KOPT-K1 (cell line): Measurements from ENCODE around the gene BIRC6.
"Not testable (repeated sequence)": the region's sequence is repeated elsewhere in the genome, so short reads cannot be mapped to it uniquely, and the experiment has no call there.

ENCODE experiments used
- H3K27ac ChIP-seq: fragments of 200-600 bp; sonication (generic); 2 replicates; pipeline ENCODE4 v1.5.1; 2016; ENCODE audit warnings: antibody characterized with exemption, mild to moderate bottlenecking, low read depth, low read length; ENCODE audit not compliant: poor library complexity, severe bottlenecking
- H3K36me3 ChIP-seq: fragments of 200-600 bp; sonication (generic); 2 replicates; pipeline ENCODE4 v1.5.1; 2017; ENCODE audit warnings: antibody characterized with exemption, mild to moderate bottlenecking, low read length, moderate library complexity; ENCODE audit not compliant: insufficient read depth
- H3K9me3 ChIP-seq: fragments of 200-600 bp; sonication (generic); 2 replicates; pipeline ENCODE4 v1.5.1; 2017; ENCODE audit warnings: antibody characterized with exemption, low read length, mild to moderate bottlenecking; ENCODE audit not compliant: insufficient read depth, poor library complexity, severe bottlenecking

Gene BIRC6, protein sequence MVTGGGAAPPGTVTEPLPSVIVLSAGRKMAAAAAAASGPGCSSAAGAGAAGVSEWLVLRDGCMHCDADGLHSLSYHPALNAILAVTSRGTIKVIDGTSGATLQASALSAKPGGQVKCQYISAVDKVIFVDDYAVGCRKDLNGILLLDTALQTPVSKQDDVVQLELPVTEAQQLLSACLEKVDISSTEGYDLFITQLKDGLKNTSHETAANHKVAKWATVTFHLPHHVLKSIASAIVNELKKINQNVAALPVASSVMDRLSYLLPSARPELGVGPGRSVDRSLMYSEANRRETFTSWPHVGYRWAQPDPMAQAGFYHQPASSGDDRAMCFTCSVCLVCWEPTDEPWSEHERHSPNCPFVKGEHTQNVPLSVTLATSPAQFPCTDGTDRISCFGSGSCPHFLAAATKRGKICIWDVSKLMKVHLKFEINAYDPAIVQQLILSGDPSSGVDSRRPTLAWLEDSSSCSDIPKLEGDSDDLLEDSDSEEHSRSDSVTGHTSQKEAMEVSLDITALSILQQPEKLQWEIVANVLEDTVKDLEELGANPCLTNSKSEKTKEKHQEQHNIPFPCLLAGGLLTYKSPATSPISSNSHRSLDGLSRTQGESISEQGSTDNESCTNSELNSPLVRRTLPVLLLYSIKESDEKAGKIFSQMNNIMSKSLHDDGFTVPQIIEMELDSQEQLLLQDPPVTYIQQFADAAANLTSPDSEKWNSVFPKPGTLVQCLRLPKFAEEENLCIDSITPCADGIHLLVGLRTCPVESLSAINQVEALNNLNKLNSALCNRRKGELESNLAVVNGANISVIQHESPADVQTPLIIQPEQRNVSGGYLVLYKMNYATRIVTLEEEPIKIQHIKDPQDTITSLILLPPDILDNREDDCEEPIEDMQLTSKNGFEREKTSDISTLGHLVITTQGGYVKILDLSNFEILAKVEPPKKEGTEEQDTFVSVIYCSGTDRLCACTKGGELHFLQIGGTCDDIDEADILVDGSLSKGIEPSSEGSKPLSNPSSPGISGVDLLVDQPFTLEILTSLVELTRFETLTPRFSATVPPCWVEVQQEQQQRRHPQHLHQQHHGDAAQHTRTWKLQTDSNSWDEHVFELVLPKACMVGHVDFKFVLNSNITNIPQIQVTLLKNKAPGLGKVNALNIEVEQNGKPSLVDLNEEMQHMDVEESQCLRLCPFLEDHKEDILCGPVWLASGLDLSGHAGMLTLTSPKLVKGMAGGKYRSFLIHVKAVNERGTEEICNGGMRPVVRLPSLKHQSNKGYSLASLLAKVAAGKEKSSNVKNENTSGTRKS (N-terminal part only)

DNA sequence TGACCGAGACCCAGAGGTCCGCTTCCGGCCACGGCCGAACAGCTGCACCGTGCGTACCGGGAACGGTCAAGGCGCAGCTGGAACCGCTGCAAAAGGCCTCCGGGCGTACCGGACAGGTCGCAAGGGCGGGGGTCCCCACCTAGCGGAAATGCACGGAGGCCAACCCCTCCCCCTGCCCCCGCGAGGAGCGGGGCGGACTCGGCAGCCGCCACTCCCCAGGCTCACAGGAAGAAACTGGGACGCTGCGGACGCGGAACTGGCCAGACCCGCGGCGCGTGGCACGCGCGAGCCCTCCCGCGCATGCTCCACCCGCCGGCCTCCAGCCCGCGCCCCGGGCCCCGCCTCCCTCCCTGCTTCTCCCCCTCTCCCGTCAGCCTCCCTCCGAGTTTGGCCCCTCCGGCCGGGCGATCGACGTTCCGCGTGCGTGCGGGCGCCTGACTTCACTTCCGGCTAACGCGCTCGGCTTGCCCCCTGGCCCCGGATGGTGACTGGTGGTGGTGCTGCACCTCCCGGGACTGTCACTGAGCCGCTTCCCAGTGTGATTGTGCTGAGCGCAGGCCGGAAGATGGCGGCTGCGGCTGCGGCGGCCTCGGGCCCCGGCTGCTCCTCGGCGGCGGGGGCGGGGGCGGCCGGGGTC is at the start of gene BIRC6:
TSS of gene BIRC6 (plus strand) at position 343 of the 637 bp plus-strand sequence. CDS start at position 482, 139 bp downstream.
- Histone ChIP-seq H3K27ac (peak within 1 kb of the TSS; percentile 91), H3K9me3 (no peaks in the 10 kb centered on the region)

DNA sequence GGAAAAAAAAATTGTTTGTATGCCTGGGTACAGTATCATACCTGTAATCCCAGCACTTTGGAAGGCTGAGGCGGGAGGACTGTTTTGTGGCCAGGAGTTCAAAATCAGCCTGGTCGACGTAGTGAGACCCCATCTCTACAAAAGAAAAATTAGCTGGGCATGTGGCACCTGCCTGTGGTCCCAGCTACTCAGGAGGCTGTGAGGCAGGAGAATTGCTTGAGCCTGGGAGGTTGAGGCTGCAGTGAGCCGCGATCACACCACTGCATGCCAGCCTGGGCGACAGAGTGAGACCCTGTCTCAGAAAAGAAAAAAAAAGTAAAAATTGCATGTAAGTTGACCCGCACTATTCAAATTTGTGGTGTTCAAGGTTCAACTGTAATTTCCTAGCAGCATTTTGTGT is 46.2 kb upstream of the BIRC6 start:
- H3K36me3 ChIP-seq, result peaks cover 42% of the 10 kb centered on the region
- no peaks in the 10 kb centered on the region for H3K9me3 ChIP-seq
- H3K27ac ChIP-seq, result no peak overlapping the region

More for the DNA sequence above, at the start of gene BIRC6:
- H3K36me3 ChIP-seq, result peaks cover 13% of the 10 kb centered on the region

DNA sequence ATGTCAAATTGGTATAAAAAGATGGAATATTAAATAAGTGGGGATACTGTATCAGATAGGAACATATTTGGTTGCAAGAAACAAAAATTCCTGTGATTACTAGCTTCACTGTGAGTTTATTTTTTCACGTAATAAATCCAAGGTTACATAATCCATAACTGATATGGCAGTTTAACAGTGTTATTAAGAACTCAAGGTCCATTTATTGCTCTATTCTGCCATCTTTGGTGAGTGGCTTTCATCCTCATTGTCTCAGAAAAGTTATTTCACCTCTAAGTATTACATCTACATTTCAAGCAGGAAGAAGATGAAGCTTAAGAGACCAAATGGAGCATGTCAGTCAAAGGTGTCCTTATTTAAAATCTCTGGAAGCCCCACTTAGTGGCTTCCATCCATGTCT is 41.9 kb upstream of the BIRC6 start:
- no peak overlapping the region for H3K27ac ChIP-seq

DNA sequence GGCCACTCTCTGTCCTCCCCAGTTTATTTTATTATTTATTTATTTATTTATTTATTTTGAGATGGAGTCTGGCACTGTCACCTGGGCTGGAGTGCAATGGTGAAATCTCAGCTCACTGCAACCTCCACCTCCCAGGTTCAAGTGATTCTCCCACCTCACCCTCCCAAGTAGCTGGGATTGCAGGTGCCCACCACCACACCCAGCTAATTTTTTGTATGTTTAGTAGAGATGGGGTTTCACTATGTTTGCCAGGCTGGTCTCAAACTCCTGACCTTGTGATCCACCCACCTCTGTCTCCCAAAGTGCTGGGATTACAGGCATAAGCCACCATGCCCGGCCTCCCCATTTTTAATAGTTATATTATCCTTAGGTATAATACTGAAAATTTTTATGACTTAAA is 28.1 kb upstream of the BIRC6 start:
- not testable (repeated sequence) for H3K27ac ChIP-seq, H3K36me3 ChIP-seq, H3K9me3 ChIP-seq

More for the DNA sequence above, 41.9 kb upstream of the BIRC6 start:
- H3K36me3 ChIP-seq, result peaks cover 18% of the 10 kb centered on the region
- no peaks in the 10 kb centered on the region for H3K9me3 ChIP-seq

DNA sequence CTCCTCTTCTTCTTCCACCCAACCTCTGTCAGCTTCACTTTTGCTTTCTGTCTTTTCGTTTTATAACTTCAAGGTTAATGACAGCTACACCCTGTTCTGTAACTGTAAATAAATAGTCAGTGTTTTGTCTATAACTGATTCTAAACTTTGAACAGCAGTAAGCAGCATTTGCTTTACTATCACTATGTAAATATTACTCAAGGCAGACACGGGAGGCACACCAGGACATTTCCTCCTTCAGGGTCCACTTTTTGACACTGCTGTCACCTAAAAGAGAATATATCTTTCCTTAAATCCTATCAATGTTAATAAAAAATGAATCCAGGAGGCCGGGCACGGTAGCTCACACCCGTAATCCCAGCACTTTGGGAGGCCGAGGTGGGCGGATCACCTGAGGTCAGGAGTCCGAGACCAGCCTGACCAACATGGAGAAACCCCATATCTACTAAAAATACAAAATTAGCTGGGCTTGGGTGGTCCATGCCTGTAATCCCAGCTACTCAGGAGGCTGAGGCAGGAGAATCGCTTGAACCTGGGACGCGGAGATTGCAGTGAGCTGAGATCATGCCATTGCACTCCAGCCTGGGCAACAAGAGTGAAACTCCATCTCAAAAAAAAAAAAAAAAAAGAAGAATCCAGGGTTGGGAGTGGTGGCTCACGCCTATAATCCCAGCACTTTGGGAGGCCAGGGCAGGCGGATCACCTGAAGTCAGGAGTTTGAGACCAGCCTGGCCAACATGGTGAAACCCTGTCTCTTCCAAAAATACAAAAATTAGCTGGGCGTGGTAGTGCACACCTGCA is 27.4 kb upstream of the BIRC6 start:
- H3K27ac ChIP-seq, H3K36me3 ChIP-seq, H3K9me3 ChIP-seq: not testable (repeated sequence)

DNA sequence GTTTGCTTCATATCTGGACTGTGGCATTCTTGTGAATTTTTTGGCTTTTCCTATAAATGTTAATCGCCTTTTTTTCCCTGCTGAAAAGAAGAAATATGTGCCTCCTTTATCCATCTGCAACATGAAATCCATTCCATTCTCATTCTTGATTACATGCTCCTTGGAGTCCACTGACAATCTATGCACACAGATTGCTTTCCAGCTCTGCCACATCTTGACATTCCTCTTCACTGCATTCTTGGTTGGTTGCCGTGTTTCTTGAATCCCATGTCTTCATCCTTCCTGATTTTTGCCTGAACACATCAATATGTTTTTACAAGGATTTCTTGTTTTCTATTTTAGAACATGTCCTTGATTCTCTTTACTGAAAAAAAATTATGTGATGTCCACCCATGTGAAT is 26.7 kb upstream of the BIRC6 start:
- no peak overlapping the region for H3K27ac ChIP-seq
- no peaks in the 10 kb centered on the region for H3K9me3 ChIP-seq
- no peaks in the 10 kb centered on the region for H3K36me3 ChIP-seq

DNA sequence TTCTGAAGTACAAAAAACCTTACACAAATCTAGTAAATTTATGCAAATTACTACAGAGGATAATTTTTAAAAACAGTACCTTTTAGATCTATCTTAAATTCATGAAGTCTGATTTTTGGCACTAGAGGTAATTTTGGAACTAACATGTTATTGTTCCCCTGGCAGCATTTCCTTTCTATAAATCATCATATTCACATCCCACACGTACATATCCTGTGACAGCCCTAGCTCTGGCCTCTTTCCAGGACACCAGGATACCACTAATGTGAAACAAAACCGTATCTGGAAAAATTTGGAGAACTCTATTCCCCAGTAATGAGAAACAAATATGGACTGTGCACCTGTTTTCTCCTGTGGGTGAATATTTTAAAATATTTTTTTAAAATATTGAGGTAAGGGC is 14.0 kb upstream of the BIRC6 start:
- H3K27ac ChIP-seq, result no peak overlapping the region
- no peaks in the 10 kb centered on the region for H3K9me3 ChIP-seq
- H3K36me3 ChIP-seq, result no peaks in the 10 kb centered on the region

DNA sequence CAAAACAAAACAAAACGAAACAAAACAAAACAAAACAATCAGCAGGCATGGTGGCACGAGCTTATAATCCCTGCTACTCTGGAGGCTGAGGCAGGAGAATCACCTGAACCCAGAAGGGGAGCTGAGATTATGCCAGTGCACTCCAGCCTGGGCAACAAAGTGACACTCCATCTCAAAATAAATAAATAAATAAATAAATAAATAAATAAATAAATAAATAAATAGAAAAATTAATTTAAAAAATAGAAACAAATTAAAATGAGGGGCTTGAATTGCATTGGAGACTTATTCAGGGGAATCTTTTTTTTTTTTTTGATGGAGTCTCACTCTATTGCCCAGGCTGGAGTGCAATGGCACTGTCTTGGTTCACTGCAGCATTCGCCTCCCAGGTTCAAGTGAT is 6.0 kb upstream of the BIRC6 start:
- H3K36me3 ChIP-seq, H3K9me3 ChIP-seq, H3K27ac ChIP-seq: not testable (repeated sequence)

DNA sequence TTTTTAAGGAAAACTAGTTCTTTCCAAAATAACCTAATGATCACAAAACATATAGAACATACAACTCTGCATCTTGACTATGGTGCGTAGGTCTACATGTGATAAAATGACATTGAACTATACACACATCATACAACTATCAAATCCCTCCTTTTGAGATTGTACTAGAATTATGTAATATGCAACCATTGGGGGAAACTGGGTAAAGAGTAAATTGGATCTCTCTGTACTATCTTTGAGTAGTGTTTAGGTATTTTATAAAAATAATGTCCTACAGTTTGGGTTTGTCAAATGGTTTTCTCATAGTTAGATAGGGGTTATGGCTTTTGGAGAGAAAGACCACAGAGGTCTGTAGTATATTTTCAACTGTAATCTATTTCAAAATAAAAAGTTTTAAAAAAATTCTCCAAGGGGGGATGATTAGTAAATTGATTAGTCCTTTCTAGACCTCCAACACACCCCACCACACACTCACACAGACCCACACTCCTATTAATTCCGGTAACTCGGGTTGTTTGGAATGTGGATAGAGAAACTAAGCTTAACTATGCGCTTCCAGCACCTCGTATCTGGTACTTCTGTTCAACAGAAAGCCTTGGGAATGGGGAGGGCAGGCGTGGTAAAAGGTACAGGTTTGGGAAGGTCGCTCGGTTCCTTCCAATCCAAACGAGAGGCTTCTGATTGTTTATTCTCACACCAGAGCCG is 695 bp upstream of the BIRC6 start:
- Histone ChIP-seq H3K9me3 (no peaks in the 10 kb centered on the region), H3K27ac (peak overlapping the region; percentile 91), H3K36me3 (peaks cover 7% of the 10 kb centered on the region)

DNA sequence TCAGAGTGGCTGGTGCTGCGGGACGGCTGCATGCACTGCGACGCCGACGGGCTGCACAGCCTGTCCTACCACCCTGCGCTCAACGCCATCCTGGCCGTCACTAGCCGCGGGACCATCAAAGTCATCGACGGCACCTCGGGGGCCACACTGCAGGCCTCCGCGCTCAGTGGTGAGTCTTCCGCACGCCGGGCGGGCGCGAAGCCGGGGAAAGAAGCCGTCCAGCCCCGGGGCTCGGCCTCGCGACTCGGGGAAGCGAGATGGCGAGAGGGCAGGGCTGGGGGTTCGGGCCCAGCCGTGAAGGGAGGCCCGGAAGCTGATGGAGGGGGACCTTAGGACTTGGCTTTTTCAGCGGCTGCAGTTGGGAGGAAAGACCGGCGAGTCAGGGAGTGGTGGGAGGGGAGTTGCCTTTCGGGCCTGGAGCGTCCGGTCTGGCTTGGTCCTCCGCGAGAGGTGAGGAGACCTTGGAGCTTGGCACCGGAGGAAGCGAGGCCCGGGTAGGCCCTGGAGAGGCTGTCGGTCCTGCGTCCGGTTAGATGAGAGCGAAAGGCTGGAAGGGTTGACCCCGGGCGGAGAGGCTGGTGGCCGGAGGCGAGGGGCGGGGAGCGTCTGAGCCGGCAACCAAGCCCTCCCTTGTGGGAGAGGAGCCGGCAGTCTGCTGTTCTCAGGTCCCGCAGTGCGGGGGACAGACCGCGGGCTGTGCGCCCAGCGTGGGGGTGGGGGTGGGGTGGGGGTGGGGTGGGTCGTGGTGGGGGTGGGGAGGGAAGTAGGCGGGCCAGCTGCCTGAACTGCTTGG is 691 bp downstream of the BIRC6 start:
- Histone ChIP-seq H3K27ac (peak overlapping the region; percentile 91), H3K9me3 (no peaks in the 10 kb centered on the region), H3K36me3 (peaks cover 20% of the 10 kb centered on the region)

DNA sequence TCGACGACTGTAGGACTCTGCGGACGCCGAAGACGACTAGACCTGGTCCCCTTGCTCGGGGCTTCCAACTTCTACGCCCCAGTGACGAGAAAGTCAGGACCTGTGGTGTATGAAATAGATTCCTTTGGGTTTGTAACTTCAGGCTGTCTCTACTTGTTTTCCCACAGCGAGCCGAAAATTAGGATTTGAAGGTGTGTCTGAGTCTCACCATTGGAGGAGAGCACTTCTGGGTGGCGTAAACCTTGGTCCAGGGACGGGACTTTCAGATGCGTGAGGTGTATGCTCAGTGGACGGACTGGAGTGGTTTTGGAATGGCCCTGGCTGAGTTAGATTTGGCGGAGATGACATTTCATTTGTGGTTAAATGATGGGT is 1.3 kb downstream of the BIRC6 start:
- Histone ChIP-seq H3K36me3 (peaks cover 20% of the 10 kb centered on the region), H3K27ac (peak overlapping the region; percentile 91)

DNA sequence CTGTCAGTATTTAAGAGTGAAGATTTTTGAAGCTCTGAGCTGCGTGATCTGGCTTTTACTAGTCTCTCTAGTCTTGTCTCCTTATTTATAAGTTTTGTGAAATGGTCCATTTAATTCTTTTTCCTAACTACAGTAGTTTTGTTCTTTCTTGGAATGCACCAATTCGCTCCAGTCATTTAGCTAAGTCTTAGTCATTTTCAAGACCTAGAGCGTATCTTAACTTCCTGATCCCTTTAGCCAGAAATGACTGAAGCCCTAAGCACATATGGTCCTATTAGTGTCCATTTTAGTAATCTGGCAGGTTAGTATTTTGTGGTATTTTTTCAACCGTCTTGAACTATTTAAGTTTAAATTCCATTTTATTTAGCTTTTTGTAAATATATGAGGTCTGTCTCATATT is 3.6 kb downstream of the BIRC6 start:
- Histone ChIP-seq H3K36me3 (peaks cover 20% of the 10 kb centered on the region), H3K9me3 (no peaks in the 10 kb centered on the region), H3K27ac (no peak overlapping the region)

More for the DNA sequence above, 1.3 kb downstream of the BIRC6 start:
- no peaks in the 10 kb centered on the region for H3K9me3 ChIP-seq

DNA sequence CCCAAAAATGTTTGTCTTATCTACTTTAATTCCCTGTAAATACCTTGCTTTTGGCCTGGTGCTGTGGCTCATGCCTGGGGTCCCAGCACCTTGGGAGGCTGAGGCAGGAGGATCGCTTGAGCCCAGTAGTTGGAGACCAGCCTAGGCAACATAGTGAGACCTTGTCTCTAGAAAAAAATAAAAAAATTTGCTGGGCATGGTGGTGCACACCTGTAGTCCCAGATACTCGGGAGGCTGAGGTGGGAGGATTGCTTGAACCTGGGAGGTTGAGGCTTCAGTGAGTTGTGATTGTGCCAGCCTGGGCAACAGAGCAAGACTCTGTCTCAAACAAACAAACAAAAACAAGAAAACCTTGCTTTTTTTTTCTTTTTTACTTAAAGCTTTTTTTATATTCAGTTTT is 6.2 kb downstream of the BIRC6 start:
- not testable (repeated sequence) for H3K27ac ChIP-seq
- peaks cover 20% of the 10 kb centered on the region for H3K36me3 ChIP-seq

More for the DNA sequence above, 6.2 kb downstream of the BIRC6 start:
- not testable (repeated sequence) for H3K9me3 ChIP-seq
